Osteoblast (primary cell): Measurements from ENCODE around the gene TMTC2. TPM values are rescaled to one million over a fixed set of nuclear protein-coding genes. Genes with fewer than 3 reads are reported as not detected.

Source experiments
- DNase-seq: peaks from one replicate; pipeline ENCODE4 v3.0.0; 2011; ENCODE audit warnings: low spot score, mixed read lengths; ENCODE audit not compliant: insufficient read length; ENCODE audit errors: missing footprints
- H2AFZ ChIP-seq: 2 replicates; pipeline ENCODE4 v1.6.0; 2011; ENCODE audit warnings: mild to moderate bottlenecking, low read length
- H3K27ac ChIP-seq: 2 replicates; pipeline ENCODE4 v1.5.1; 2011; ENCODE audit warnings: mild to moderate bottlenecking, low read depth, low read length, moderate library complexity
- H3K27me3 ChIP-seq: 2 replicates; pipeline ENCODE4 v1.6.0; 2012; ENCODE audit warnings: mild to moderate bottlenecking, control low read depth, inconsistent platforms, low read length, moderate library complexity; ENCODE audit not compliant: insufficient read depth
- H3K36me3 ChIP-seq: 2 replicates; pipeline ENCODE4 v1.5.1; 2011; ENCODE audit warnings: mild to moderate bottlenecking, low read length, control low read depth, moderate library complexity; ENCODE audit not compliant: insufficient read depth
- H3K4me1 ChIP-seq: 2 replicates; pipeline ENCODE4 v1.5.1; 2011; ENCODE audit warnings: mild to moderate bottlenecking, low read length, control low read depth, moderate library complexity; ENCODE audit not compliant: insufficient read depth
- H3K4me2 ChIP-seq: 2 replicates; pipeline ENCODE4 v1.6.0; 2011; ENCODE audit warnings: mild to moderate bottlenecking, low read length; ENCODE audit not compliant: insufficient read depth
- H3K4me3 ChIP-seq: fragments of 200-600 bp; sonication (generic); 3 replicates; pipeline ENCODE4 v1.5.1; 2012; ENCODE audit warnings: mild to moderate bottlenecking, low read length, inconsistent platforms; ENCODE audit not compliant: insufficient read depth
- H3K79me2 ChIP-seq: 2 replicates; pipeline ENCODE4 v1.6.0; 2012; ENCODE audit warnings: mild to moderate bottlenecking, low read length, control low read depth, inconsistent platforms; ENCODE audit not compliant: insufficient read depth
- H3K9me3 ChIP-seq: 2 replicates; pipeline ENCODE4 v1.5.1; 2011; ENCODE audit warnings: low read depth, low read length, control low read depth
- H4K20me1 ChIP-seq: 2 replicates; pipeline ENCODE4 v1.6.0; 2012; ENCODE audit warnings: mild to moderate bottlenecking, low read length, control low read depth; ENCODE audit not compliant: insufficient read depth
- CTCF ChIP-seq: IDR thresholded peaks from 2 replicates; pipeline ENCODE4 v1.5.1; 2011; ENCODE audit warnings: mild to moderate bottlenecking, low read depth, low read length, moderate library complexity; ENCODE audit errors: extremely low read depth
- total RNA-seq: library from RNA; depleted of rRNA; stranded (reverse); fragments of >200 nt; gene quantifications from 2 replicates; pipeline ENCODE4 v1.2.3, GENCODE V29; 2012

Gene TMTC2
- total RNA-seq, 1 donor: 2.5 TPM

DNA sequence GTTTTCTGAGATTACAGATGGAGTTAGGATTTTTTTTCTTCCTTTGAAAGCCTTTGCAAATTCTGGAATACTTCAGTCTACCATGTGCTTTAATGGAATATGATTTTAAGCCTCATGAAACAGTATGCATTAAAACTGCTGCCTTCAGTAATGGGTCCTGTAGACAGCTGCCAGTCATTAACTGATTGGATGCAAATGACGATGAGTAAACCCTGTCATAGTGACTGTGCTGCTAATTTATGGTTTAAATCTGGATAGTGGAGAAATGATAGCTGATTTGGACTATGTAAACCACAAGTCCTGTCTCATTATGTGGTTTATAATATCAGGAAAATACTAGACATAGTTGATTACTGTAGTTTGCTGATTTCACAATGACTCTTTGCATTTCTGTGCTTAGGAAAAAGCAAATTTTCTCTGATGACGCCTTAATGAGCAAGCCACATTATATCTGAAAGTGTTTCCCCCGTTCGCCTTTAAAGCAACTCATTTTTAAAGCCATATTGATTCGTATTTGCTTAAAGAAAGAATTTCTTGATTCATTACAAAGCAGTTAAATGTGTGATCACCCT, 217.6 kb downstream of the TMTC2 start:
- no peak for DNase-seq

DNA sequence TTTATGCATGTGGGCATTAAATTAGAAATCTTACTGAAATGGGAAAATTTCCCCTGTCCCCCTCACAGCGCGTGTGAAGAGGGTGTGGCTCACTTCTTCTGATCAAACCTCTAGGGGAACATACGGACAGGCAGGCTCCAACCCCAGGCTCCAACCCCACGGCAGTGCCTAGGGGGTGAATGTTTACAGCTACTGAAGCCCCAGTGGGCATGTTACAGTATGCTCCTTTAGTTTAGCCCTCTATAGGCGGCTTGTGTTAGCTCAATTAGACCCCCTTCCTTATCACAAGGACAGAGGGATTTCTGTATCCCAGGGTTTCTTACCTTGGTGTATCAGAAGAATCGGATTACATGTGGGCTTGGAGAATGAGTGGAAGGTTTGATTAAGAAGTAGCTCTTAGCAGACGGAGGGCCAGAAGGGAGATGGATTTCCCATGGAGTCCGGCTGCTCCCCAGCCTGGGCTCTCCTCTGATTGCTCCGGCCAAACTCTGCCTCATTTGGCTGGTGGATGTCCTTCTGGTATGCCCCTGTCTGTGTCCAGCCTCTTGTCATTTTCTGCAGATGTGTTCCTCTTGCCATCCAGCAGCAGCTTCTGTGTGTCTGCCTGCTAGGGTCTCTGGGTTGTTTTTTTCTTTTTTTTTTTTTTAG, 223.7 kb downstream of the TMTC2 start:
- Histone ChIP-seq H2AFZ (no peak overlapping the region), H3K79me2 (no peaks in the 10 kb centered on the region), H3K27me3 (no peaks in the 10 kb centered on the region), H3K27ac (no peak overlapping the region), H3K9me3 (no peaks in the 10 kb centered on the region), H3K4me1 (no peaks in the 10 kb centered on the region), H4K20me1 (no peaks in the 10 kb centered on the region), H3K36me3 (no peaks in the 10 kb centered on the region), H3K4me3 (no peak overlapping the region), H3K4me2 (no peak overlapping the region)
- no peak for DNase-seq
- TF ChIP-seq CTCF: no peak

More for the DNA sequence above, 217.6 kb downstream of the TMTC2 start:
- no peaks in the 10 kb centered on the region for H3K4me1 ChIP-seq
- no peak overlapping the region for H2AFZ ChIP-seq
- H3K9me3 ChIP-seq: no peaks in the 10 kb centered on the region
- no peak overlapping the region for H3K27ac ChIP-seq
- no peak for TF ChIP-seq CTCF
- H3K79me2 ChIP-seq: no peaks in the 10 kb centered on the region
- no peaks in the 10 kb centered on the region for H3K36me3 ChIP-seq
- H4K20me1 ChIP-seq: no peaks in the 10 kb centered on the region
- no peak overlapping the region for H3K4me3 ChIP-seq
- H3K27me3 ChIP-seq: no peaks in the 10 kb centered on the region
- H3K4me2 ChIP-seq: no peak overlapping the region

DNA sequence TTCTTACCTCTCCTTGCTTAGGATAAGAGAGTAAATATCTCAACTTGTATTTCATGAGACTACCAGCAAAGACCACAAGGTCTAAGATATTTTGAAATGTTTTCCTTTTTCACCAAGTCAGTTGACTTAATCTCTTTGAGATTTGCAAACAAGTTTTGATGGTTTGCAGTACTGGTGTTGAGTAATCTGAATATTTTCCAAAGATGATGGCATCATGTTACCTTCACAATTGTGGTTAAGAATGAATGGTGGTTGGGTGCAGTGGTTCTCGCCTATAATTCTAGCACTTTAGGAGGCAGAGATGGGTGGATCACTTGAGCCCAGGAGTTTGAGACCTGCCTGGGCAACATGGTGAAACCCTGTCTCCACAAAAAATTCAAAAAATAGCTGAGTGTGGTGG, 225.7 kb downstream of the TMTC2 start:
- H3K79me2 ChIP-seq: no peaks in the 10 kb centered on the region
- H3K4me1 ChIP-seq: no peaks in the 10 kb centered on the region
- no peak overlapping the region for H3K4me3 ChIP-seq
- no peaks in the 10 kb centered on the region for H3K27me3 ChIP-seq
- TF ChIP-seq CTCF: no peak
- DNase-seq: no peak
- no peak overlapping the region for H3K27ac ChIP-seq
- H4K20me1 ChIP-seq: no peaks in the 10 kb centered on the region
- no peak overlapping the region for H2AFZ ChIP-seq
- no peak overlapping the region for H3K4me2 ChIP-seq
- H3K9me3 ChIP-seq: no peaks in the 10 kb centered on the region
- H3K36me3 ChIP-seq: no peaks in the 10 kb centered on the region

- H3K36me3 ChIP-seq: no peaks in the 10 kb centered on the region
- H3K4me1 ChIP-seq: no peaks in the 10 kb centered on the region
- no peak for DNase-seq
- H3K27me3 ChIP-seq: no peaks in the 10 kb centered on the region
- H4K20me1 ChIP-seq: no peaks in the 10 kb centered on the region
- no peak overlapping the region for H3K4me3 ChIP-seq
- H3K79me2 ChIP-seq: no peaks in the 10 kb centered on the region
- TF ChIP-seq CTCF: no peak
- no peaks in the 10 kb centered on the region for H3K9me3 ChIP-seq
- no peak overlapping the region for H2AFZ ChIP-seq
- H3K4me2 ChIP-seq: no peak overlapping the region
- H3K27ac ChIP-seq: no peak overlapping the region
These were observed 232.8 kb downstream of the TMTC2 start for GRCh38 chr12:82919388-82920054.
